HepG2 (cell line): ENCODE data around the gene CCNF. TPM values are rescaled to one million over a fixed set of nuclear protein-coding genes. Genes with fewer than 3 reads are reported as not detected.

ENCODE experiments used
- ATAC-seq: fragments of 200-7000 bp; cut with Tn5 transposase; 3 replicates; pipeline ENCODE4 v1.9.1; 2020; ENCODE audit warnings: mild to moderate bottlenecking, moderate library complexity
- BruUV-seq: library from RNA; stranded (reverse); fragments of 400-500 nt; replicated peaks from 2 replicates; lab custom pipeline; 2021; lab: Mats Ljungman, UMichigan
- CTCF ChIA-PET: fragments of 300-600 bp; formaldehyde crosslinking; extraction: SDS; loops from one replicate; lab custom pipeline; 2021; ENCODE audit warnings: low total read pairs, inconsistent platforms, low intra/inter-chr PET ratio; lab: Yijun Ruan, JAX
- POLR2A ChIA-PET: fragments of 350-600 bp; sonication (Branson Sonifier 250); formaldehyde crosslinking; loops from one replicate; lab custom pipeline; 2020; ENCODE audit warnings: antibody characterized with exemption, inconsistent platforms; lab: Yijun Ruan, JAX
- DNase-seq: peaks from one replicate; pipeline ENCODE4 v3.0.0-alpha.2; 2015; ENCODE audit warnings: low spot score
- FAIRE-seq: peaks from 3 replicates; lab custom pipeline; 2011; peaks lifted over from hg19 to GRCh38; lab: Jason Lieb, UNC
- H2AFZ ChIP-seq: one replicate; pipeline ENCODE4 v1.6.1; 2011; ENCODE audit warnings: low read length, inconsistent platforms
- H3K27ac ChIP-seq: fragments of 300-600 bp; 3 replicates; pipeline ENCODE4 v1.8.0; 2011; ENCODE audit warnings: mixed run types, mild to moderate bottlenecking, mixed read lengths, low read length, inconsistent platforms; ENCODE audit not compliant: insufficient read depth; ENCODE audit errors: extremely low read length
- H3K27me3 ChIP-seq, 2 experiments: fragments of 200-600 bp in 1 of 2; 2 replicates in 1 of 2; 3 replicates in 1 of 2; pipeline versions ENCODE4 v1.6.0 to v1.8.0; 2011; ENCODE audit warnings: low read length in 2 of 2, mild to moderate bottlenecking in 2 of 2, moderate library complexity in 2 of 2, inconsistent platforms in 1 of 2; ENCODE audit not compliant: insufficient read depth in 2 of 2, control insufficient read depth in 1 of 2
- H3K36me3 ChIP-seq, 2 experiments: fragments of 200-600 bp in 1 of 2; replicated peaks in 1 of 2; 2 replicates in 1 of 2; 3 replicates in 1 of 2; pipeline versions ENCODE4 v1.5.1 to v1.8.0; 2011; ENCODE audit warnings: low read length in 2 of 2, inconsistent platforms in 1 of 2; ENCODE audit not compliant: insufficient read depth in 2 of 2, control insufficient read depth in 1 of 2
- H3K4me1 ChIP-seq: 2 replicates; pipeline ENCODE4 v1.5.1; 2012; ENCODE audit warnings: low read length, inconsistent platforms; ENCODE audit not compliant: insufficient read depth
- H3K4me2 ChIP-seq: 2 replicates; pipeline ENCODE4 v1.6.0; 2011; ENCODE audit warnings: low read depth, low read length, inconsistent platforms
- H3K4me3 ChIP-seq, 3 experiments: fragments of 200-600 bp in 1 of 3; sonication (generic), shearing (Covaris generic) in 1 of 3; replicated peaks in 1 of 3; 2 replicates each; pipeline ENCODE4 v1.5.1; 2011 to 2016; ENCODE audit warnings: low read length in 3 of 3, inconsistent platforms in 2 of 3, low read depth in 2 of 3, mild to moderate bottlenecking in 2 of 3, control low read depth in 1 of 3, mixed read lengths in 1 of 3; ENCODE audit not compliant: insufficient read depth in 1 of 3
- H3K79me2 ChIP-seq: one replicate; pipeline ENCODE4 v1.6.1; 2011; ENCODE audit warnings: low read length, inconsistent platforms; ENCODE audit not compliant: insufficient read depth
- H3K9ac ChIP-seq: 2 replicates; pipeline ENCODE4 v1.6.0; 2011; ENCODE audit warnings: mild to moderate bottlenecking, low read depth, low read length, inconsistent platforms; ENCODE audit not compliant: insufficient read depth
- H3K9me3 ChIP-seq: 2 replicates; pipeline ENCODE4 v1.5.1; 2012; ENCODE audit warnings: mild to moderate bottlenecking, low read length
- H4K20me1 ChIP-seq: 2 replicates; pipeline ENCODE4 v1.6.0; 2011; ENCODE audit warnings: inconsistent platforms, mild to moderate bottlenecking, low read length, moderate library complexity; ENCODE audit not compliant: insufficient read depth
- AGO1 ChIP-seq: fragments of 200-400 bp; formaldehyde crosslinking; IDR thresholded peaks from 2 replicates; pipeline ENCODE4 v1.6.1; 2017; ENCODE audit warnings: mild to moderate bottlenecking, low read depth, low read length, moderate library complexity; ENCODE audit not compliant: poor library complexity, severe bottlenecking
- IKZF4 ChIP-seq: sonication (generic); formaldehyde crosslinking; IDR thresholded peaks from 2 replicates; pipeline ENCODE4 v1.5.1; 2020; ENCODE audit warnings: borderline replicate concordance, mild to moderate bottlenecking, low read depth, missing genetic modification reagents; ENCODE audit errors: not compliant biosample characterization
- MBNL3 ChIP-seq: fragments of 250-450 bp; sonication (Bioruptor Pico); conservative IDR thresholded peaks from 2 replicates; pipeline ENCODE4 v1.8.0; 2022; ENCODE audit warnings: mild to moderate bottlenecking, inconsistent platforms
- POLR2A ChIP-seq, 2 experiments: IDR thresholded peaks; 2 replicates each; pipeline ENCODE4 v1.6.1; 2011; ENCODE audit warnings: low read depth in 2 of 2, low read length in 2 of 2, mild to moderate bottlenecking in 1 of 2, moderate library complexity in 1 of 2; ENCODE audit not compliant: insufficient read depth in 1 of 2
- SKI ChIP-seq: fragments of 450-650 bp; IDR thresholded peaks from one replicate; pipeline ENCODE4 v1.6.1; 2018; ENCODE audit warnings: mild to moderate bottlenecking; ENCODE audit not compliant: partially characterized antibody
- TEAD2 ChIP-seq: sonication (generic); formaldehyde crosslinking; IDR thresholded peaks from 2 replicates; pipeline ENCODE4 v1.9.0; 2021; ENCODE audit warnings: missing genetic modification reagents
- ZNF782 ChIP-seq: sonication (generic); formaldehyde crosslinking; IDR thresholded peaks from 2 replicates; pipeline ENCODE4 v1.4.0; 2020; ENCODE audit warnings: missing genetic modification reagents, mild to moderate bottlenecking, borderline replicate concordance
- ZSCAN22 ChIP-seq: sonication (generic); formaldehyde crosslinking; IDR thresholded peaks from 2 replicates; pipeline ENCODE4 v1.4.0; 2020; ENCODE audit warnings: mild to moderate bottlenecking, missing genetic modification reagents
- WGBS: methylation state at CpG from one replicate; pipeline ENCODE4 v1.1.6; 2017; ENCODE audit warnings: low lambda C conversion rate; 5-methylcytosine and 5-hydroxymethylcytosine counted together
- in situ Hi-C: cut with HindIII; loops from 2 replicates; pipeline ENCODE4 v1.10.0; 2017; ENCODE audit warnings: low pct_unique_long_range_greater_than_20kb; ENCODE audit not compliant: extremely low pct_ligation_motif_present
- intact Hi-C: fragments of 100-400 bp; cut with micrococcal nuclease; formaldehyde crosslinking; loops from one replicate; pipeline ENCODE4 v1.10.0; 2022; ENCODE audit not compliant: unreplicated experiment
- polyA plus RNA-seq, 8 experiments: library from polyadenylated mRNA; depleted of rRNA in 3 of 8; stranded (reverse) in 7 of 8; unstranded in 1 of 8; fragments of >200 nt; fragmentation: Illumina TruSeq in 4 of 8; extraction: Trizol in 4 of 8; gene quantifications; 2 replicates each; pipeline versions ENCODE4 v1.2.1 to v1.2.3, GENCODE V29; 2011 to 2016; ENCODE audit warnings: low read depth in 4 of 8, missing spikeins in 1 of 8, mixed read lengths in 1 of 8; ENCODE audit not compliant: insufficient read depth in 1 of 8
- total RNA-seq, 5 experiments: library from RNA; depleted of rRNA; stranded (reverse); fragments of >200 nt; fragmentation: Illumina TruSeq; extraction: Trizol; gene quantifications; 2 replicates each; pipeline ENCODE4 v1.2.3, GENCODE V29; 2016; ENCODE audit warnings: low read depth in 1 of 5
- TF ChIP-seq, protein P1 (sequence below): sonication (generic); formaldehyde crosslinking; IDR thresholded peaks from 2 replicates; pipeline ENCODE4 v1.4.0; 2020; ENCODE audit warnings: missing genetic modification reagents, low read depth, mild to moderate bottlenecking, borderline replicate concordance
- TF ChIP-seq, protein P2 (sequence below): IDR thresholded peaks from 2 replicates; pipeline ENCODE4 v1.6.1; 2016; ENCODE audit warnings: mild to moderate bottlenecking
- TF ChIP-seq, protein P3 (sequence below): sonication (generic); formaldehyde crosslinking; IDR thresholded peaks from 2 replicates; pipeline ENCODE4 v1.5.1; 2020; ENCODE audit warnings: mild to moderate bottlenecking, missing genetic modification reagents
- TF ChIP-seq, protein P4 (sequence below): sonication (generic); formaldehyde crosslinking; IDR thresholded peaks from 2 replicates; pipeline ENCODE4 v1.9.0; 2021; ENCODE audit warnings: missing genetic modification reagents, borderline replicate concordance
- TF ChIP-seq, protein P5 (sequence below): IDR thresholded peaks from 2 replicates; pipeline ENCODE4 v1.6.1; 2016

The CCNF gene
- total and polyA plus RNA-seq, 2 of the 13 experiments (the other 11 are each of a cell fraction or from before 2014, with no cell fraction given), result 6.4 to 22.8 TPM

DNA sequence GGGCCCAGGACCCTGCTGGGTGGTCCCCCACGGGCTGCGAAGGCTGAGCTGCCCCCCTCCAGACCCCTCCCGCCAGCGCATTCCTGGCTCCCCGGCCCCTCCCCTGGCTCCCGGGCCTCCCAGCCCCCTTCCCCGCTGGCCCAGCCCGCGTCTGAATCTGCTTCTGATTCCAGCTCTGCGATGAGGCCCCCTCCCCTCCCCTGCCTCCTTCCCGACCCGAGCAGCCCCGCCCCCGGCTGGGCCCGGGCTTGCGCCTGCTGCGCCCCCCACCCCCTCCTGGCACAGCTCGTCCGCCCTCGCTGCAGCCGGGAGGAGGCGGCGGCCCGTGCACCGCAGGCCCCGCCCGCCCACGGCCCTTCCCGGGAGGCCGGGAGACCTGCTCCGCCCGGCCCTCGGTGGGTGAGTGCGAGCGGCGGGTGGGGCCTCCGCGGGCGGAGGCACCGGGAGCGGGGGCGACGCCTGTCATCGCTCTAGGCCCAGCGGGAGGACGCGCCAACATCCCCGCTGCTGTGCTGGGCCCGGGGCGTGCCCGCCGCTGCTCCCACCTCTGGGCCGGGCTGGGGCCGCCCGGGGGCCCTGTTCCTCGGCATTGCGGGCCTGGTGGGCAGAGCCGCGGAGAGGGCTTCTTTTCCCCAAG is 41.9 kb downstream of the CCNF start, which contains the start of gene NTN3:
TSS of gene NTN3 (plus strand) at position 282 of the 637 bp plus-strand sequence. CDS start 405 bp downstream, outside the sequence.
- WGBS, result 0% methylated on average over 8 of the region's 59 CpGs
- Histone ChIP-seq H3K4me2 (peak within 1 kb of the TSS; percentile 89), H3K27ac (no peak within 1 kb of the TSS), H2AFZ (no peak within 1 kb of the TSS), H3K4me1 (peaks cover 57% of the 10 kb centered on the region), H3K36me3 (no peaks in the 10 kb centered on the region), H3K4me3 (peak within 1 kb of the TSS; percentile 26 to 85 (median 38)), H3K79me2 (no peaks in the 10 kb centered on the region), H3K9ac (peak within 1 kb of the TSS; percentile 7; the same call in 1 of the 2 replicates), H3K9me3 (no peaks in the 10 kb centered on the region), H4K20me1 (peaks cover 3% of the 10 kb centered on the region; the same call in 1 of the 2 replicates), H3K27me3 (peaks cover 8 to 25% of the 10 kb centered on the region in 2 experiments)
- POLR2A ChIA-PET, result interaction anchor here (1.4 kb wide), 1 partner anchor 11 kb away, joined by 4 read pairs; the partner anchor contains the start of gene TEDC2
- intact Hi-C loops (loop anchor here (5.0 kb wide), 1 partner anchor 39 kb away; no protein-coding TSS in a partner anchor), in situ Hi-C loops (no loop called here)
- ATAC-seq (no peak), FAIRE-seq (no peak), DNase-seq (no peak)
- CTCF ChIA-PET, result no interaction called here
- no TSS peak for BruUV-seq
- TF ChIP-seq, protein P1, sequence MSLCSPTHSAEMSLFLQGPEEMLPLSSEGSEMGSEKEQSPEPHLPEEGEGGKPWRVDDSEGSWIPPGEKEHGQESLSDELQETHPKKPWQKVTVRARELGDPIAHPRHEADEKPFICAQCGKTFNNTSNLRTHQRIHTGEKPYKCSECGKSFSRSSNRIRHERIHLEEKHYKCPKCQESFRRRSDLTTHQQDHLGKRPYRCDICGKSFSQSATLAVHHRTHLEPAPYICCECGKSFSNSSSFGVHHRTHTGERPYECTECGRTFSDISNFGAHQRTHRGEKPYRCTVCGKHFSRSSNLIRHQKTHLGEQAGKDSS (CRISPR knock-in tag), result no peak
- no peak for TF ChIP-seq TEAD2 (CRISPR knock-in tag)
- TF ChIP-seq IKZF4, result peak; percentile 8
- TF ChIP-seq MBNL3, result no peak
- TF ChIP-seq AGO1, result peak; percentile 24
- TF ChIP-seq ZNF782 (CRISPR knock-in tag), result no peak
- TF ChIP-seq, protein P2, sequence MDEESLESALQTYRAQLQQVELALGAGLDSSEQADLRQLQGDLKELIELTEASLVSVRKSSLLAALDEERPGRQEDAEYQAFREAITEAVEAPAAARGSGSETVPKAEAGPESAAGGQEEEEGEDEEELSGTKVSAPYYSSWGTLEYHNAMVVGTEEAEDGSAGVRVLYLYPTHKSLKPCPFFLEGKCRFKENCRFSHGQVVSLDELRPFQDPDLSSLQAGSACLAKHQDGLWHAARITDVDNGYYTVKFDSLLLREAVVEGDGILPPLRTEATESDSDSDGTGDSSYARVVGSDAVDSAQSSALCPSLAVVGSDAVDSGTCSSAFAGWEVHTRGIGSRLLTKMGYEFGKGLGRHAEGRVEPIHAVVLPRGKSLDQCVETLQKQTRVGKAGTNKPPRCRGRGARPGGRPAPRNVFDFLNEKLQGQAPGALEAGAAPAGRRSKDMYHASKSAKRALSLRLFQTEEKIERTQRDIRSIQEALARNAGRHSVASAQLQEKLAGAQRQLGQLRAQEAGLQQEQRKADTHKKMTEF (CRISPR knock-in tag), result no peak
- 0 out of 2 replicates have a peak, but pooled peaks have one; percentile 5 for TF ChIP-seq ZSCAN22 (CRISPR knock-in tag)
- TF ChIP-seq, protein P3, sequence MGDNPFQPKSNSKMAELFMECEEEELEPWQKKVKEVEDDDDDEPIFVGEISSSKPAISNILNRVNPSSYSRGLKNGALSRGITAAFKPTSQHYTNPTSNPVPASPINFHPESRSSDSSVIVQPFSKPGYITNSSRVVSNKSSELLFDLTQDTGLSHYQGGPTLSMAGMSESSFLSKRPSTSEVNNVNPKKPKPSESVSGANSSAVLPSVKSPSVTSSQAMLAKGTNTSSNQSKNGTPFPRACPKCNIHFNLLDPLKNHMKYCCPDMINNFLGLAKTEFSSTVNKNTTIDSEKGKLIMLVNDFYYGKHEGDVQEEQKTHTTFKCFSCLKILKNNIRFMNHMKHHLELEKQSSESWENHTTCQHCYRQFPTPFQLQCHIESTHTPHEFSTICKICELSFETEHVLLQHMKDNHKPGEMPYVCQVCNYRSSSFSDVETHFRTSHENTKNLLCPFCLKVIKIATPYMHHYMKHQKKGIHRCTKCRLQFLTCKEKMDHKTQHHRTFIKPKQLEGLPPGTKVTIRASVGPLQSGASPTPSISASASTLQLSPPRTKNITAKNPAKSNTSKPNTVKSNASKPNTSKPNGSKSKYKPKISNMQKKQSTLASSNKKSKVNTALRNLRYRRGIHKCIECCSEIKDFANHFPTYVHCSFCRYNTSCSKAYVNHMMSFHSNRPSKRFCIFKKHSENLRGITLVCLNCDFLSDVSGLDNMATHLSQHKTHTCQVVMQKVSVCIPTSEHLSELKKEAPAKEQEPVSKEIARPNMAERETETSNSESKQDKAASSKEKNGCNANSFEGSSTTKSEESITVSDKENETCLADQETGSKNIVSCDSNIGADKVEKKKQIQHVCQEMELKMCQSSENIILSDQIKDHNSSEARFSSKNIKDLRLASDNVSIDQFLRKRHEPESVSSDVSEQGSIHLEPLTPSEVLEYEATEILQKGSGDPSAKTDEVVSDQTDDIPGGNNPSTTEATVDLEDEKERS (CRISPR knock-in tag), result no peak
- TF ChIP-seq POLR2A (IDR thresholded peaks at IDR 0.05; ENCODE audit: insufficient read depth in 1 of 2, low read depth in 2 of 2, low read length in 2 of 2), result no peak
- TF ChIP-seq, protein P4, sequence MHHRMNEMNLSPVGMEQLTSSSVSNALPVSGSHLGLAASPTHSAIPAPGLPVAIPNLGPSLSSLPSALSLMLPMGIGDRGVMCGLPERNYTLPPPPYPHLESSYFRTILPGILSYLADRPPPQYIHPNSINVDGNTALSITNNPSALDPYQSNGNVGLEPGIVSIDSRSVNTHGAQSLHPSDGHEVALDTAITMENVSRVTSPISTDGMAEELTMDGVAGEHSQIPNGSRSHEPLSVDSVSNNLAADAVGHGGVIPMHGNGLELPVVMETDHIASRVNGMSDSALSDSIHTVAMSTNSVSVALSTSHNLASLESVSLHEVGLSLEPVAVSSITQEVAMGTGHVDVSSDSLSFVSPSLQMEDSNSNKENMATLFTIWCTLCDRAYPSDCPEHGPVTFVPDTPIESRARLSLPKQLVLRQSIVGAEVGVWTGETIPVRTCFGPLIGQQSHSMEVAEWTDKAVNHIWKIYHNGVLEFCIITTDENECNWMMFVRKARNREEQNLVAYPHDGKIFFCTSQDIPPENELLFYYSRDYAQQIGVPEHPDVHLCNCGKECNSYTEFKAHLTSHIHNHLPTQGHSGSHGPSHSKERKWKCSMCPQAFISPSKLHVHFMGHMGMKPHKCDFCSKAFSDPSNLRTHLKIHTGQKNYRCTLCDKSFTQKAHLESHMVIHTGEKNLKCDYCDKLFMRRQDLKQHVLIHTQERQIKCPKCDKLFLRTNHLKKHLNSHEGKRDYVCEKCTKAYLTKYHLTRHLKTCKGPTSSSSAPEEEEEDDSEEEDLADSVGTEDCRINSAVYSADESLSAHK (CRISPR knock-in tag), result no peak
- TF ChIP-seq, protein P5, sequence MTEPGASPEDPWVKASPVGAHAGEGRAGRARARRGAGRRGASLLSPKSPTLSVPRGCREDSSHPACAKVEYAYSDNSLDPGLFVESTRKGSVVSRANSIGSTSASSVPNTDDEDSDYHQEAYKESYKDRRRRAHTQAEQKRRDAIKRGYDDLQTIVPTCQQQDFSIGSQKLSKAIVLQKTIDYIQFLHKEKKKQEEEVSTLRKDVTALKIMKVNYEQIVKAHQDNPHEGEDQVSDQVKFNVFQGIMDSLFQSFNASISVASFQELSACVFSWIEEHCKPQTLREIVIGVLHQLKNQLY (CRISPR knock-in tag), result no peak
- TF ChIP-seq SKI, result no peak
